ENCODE results near the gene ZFYVE28. TPM values are rescaled to one million over a fixed set of nuclear protein-coding genes. Genes with fewer than 3 reads are reported as not detected.

Gene ZFYVE28
- total and polyA plus RNA-seq, 10 of the 15 experiments (the other 5 are each of a cell fraction or from before 2014, with no cell fraction given): 0.06 to 1.9 (median 0.22) TPM; not detected in 1

DNA sequence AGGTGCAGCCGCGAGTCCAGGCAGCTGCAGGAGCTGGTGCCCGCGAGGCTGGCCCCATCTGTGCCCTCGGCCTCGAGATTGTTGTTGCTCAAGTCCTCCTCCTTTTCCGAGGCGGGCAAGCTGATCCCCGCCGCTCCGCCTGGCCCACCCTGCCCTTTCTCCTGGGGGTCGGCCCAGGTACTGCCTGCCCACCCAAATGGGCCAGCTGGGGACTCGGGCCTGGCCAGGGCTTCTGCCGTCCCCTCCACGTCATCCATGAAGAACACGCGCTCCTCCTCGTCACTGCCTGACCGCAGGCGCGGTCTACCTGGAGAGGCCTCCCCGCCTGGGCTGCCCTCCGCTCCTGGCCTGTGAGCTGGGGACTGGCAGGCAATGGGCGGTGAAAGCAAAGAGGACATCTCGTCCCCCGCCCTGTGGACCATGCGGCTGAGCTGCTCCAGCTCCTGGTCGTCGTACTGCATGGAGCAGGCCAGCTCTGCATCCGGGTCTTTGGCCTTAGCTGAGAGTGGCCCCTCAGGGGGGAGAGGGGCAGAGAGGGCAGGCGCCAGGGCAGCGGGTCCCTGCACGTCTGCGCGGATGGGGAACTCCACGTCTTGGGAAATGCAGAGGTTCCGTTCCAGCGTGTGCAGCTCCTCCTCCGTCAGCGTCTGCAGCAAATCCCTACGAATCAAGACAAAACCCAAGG lies 113.4 kb downstream of the ZFYVE28 start:
- H2AFZ ChIP-seq (ENCODE audit: control insufficient read depth, low read depth, low read length): no peak overlapping the region
- H3K27ac ChIP-seq (ENCODE audit: control insufficient read depth, insufficient read depth): no peak overlapping the region
- H3K4me2 ChIP-seq (ENCODE audit: control insufficient read depth, insufficient read depth): no peak overlapping the region
- ChIA-PET SMC1A (ENCODE audit: uncharacterized antibody, unreplicated experiment) (no interaction called here), CTCF (no interaction called here), POLR2A (no interaction called here), RAD21 (ENCODE audit: unreplicated experiment) (no interaction called here)
- H3K9me3 ChIP-seq (replicated peaks; ENCODE audit: control insufficient read depth, insufficient read depth, low read length): no peaks in the 10 kb centered on the region; the same call in 2 of the 3 replicates
- ATAC-seq (no peak), DNase-seq (ENCODE audit: low read depth, low spot score) (no peak), FAIRE-seq (no peak)
- no peaks in the 10 kb centered on the region for H3K36me3 ChIP-seq (ENCODE audit: control insufficient read depth in 2 of 2, insufficient read depth in 2 of 2, low read length in 1 of 2)
- no peaks in the 10 kb centered on the region; the same call in 1 of the 2 replicates for H3K4me1 ChIP-seq (ENCODE audit: control insufficient read depth, insufficient read depth, low read length)
- H3K27me3 ChIP-seq (replicated peaks in 1 of 2; ENCODE audit: control insufficient read depth in 2 of 2, insufficient read depth in 2 of 2, low read length in 1 of 2): no peaks in the 10 kb centered on the region
- in situ Hi-C loops (cut with MboI) (no loop called here), intact Hi-C loops (cut with micrococcal nuclease; ENCODE audit: unreplicated experiment) (no loop called here)
- H4K20me1 ChIP-seq (ENCODE audit: control insufficient read depth, insufficient read depth): no peaks in the 10 kb centered on the region
- WGBS (ENCODE audit: insufficient coverage, insufficient replicate concordance, low lambda C conversion rate, missing lambda C conversion rate): 74% methylated on average over 38 of the region's 41 CpGs
- BruUV-seq (replicated peaks): no TSS peak
- no peak overlapping the region for H3K9ac ChIP-seq (ENCODE audit: control insufficient read depth, insufficient read depth, low read length)
- no peaks in the 10 kb centered on the region for H3K79me2 ChIP-seq (ENCODE audit: control insufficient read depth, insufficient read depth, low read length)
- TF ChIP-seq SP1 (IDR thresholded peaks at IDR 0.05; ENCODE audit: low read depth, low read length) (no peak), RB1 (IDR thresholded peaks at IDR 0.05; ENCODE audit: borderline replicate concordance) (no peak), POLR2AphosphoS5 (IDR thresholded peaks at IDR 0.05; ENCODE audit: low read length) (no peak)
- TF ChIP-seq, protein P1, sequence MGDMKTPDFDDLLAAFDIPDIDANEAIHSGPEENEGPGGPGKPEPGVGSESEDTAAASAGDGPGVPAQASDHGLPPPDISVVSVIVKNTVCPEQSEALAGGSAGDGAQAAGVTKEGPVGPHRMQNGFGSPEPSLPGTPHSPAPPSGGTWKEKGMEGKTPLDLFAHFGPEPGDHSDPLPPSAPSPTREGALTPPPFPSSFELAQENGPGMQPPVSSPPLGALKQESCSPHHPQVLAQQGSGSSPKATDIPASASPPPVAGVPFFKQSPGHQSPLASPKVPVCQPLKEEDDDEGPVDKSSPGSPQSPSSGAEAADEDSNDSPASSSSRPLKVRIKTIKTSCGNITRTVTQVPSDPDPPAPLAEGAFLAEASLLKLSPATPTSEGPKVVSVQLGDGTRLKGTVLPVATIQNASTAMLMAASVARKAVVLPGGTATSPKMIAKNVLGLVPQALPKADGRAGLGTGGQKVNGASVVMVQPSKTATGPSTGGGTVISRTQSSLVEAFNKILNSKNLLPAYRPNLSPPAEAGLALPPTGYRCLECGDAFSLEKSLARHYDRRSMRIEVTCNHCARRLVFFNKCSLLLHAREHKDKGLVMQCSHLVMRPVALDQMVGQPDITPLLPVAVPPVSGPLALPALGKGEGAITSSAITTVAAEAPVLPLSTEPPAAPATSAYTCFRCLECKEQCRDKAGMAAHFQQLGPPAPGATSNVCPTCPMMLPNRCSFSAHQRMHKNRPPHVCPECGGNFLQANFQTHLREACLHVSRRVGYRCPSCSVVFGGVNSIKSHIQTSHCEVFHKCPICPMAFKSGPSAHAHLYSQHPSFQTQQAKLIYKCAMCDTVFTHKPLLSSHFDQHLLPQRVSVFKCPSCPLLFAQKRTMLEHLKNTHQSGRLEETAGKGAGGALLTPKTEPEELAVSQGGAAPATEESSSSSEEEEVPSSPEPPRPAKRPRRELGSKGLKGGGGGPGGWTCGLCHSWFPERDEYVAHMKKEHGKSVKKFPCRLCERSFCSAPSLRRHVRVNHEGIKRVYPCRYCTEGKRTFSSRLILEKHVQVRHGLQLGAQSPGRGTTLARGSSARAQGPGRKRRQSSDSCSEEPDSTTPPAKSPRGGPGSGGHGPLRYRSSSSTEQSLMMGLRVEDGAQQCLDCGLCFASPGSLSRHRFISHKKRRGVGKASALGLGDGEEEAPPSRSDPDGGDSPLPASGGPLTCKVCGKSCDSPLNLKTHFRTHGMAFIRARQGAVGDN (IDR thresholded peaks at IDR 0.05): no peak
- no peak overlapping the region for H3K4me3 ChIP-seq

All from GM12878 (cell line).